H1 (cell line): ENCODE data around the gene NPTX1. TPM values are rescaled to one million over a fixed set of nuclear protein-coding genes. Genes with fewer than 3 reads are reported as not detected.

Experiments
- ASH2L ChIP-seq: fragments of 200-600, 300-600 bp; sonication (generic); IDR thresholded peaks from one replicate; pipeline ENCODE4 v1.7.1; 2017; ENCODE audit warnings: low read length
- CEBPB ChIP-seq: IDR thresholded peaks from 2 replicates; pipeline ENCODE4 v1.6.1; 2012; ENCODE audit warnings: low read depth, low read length
- CHD2 ChIP-seq: IDR thresholded peaks from 2 replicates; pipeline ENCODE4 v1.6.1; 2012; ENCODE audit warnings: low read length, improper control_type of control experiment
- CHD7 ChIP-seq: fragments of 300-600 bp; sonication (generic); IDR thresholded peaks from 2 replicates; pipeline ENCODE4 v1.7.1; 2012; ENCODE audit warnings: low read length, moderate library complexity, mild to moderate bottlenecking, inconsistent platforms; ENCODE audit not compliant: insufficient replicate concordance
- MAX ChIP-seq: IDR thresholded peaks from 2 replicates; pipeline ENCODE4 v1.6.1; 2012; ENCODE audit warnings: inconsistent platforms
- SAP30 ChIP-seq: fragments of 300-600 bp; sonication (generic); IDR thresholded peaks from 2 replicates; pipeline ENCODE4 v1.7.1; 2012; ENCODE audit warnings: low read length, moderate library complexity, mild to moderate bottlenecking, inconsistent platforms; ENCODE audit not compliant: insufficient read depth, insufficient replicate concordance
- SP4 ChIP-seq: IDR thresholded peaks from 2 replicates; pipeline ENCODE4 v1.6.1; 2012; ENCODE audit warnings: low read length, inconsistent platforms
- USF2 ChIP-seq: IDR thresholded peaks from 2 replicates; pipeline ENCODE4 v1.6.1; 2011; ENCODE audit warnings: low read length, improper control_type of control experiment
- polyA plus RNA-seq, 7 experiments: library from polyadenylated mRNA; depleted of rRNA in 3 of 7; stranded (reverse) in 5 of 7; unstranded in 2 of 7; fragments of >200 nt in 5 of 7; fragments of 200-250 nt in 2 of 7; gene quantifications; 1 replicate in 5 of 7; 2 replicates in 1 of 7; 4 replicates in 1 of 7; pipeline versions ENCODE4 v1.2.1 to v1.2.3, GENCODE V29; 2011 to 2013; ENCODE audit warnings: missing spikeins in 2 of 7, mixed read lengths in 2 of 7
- total RNA-seq: library from RNA; stranded (reverse); fragmentation: NEBNext Ultra II Directional; extraction: Animal tissue kit (Norgen Biotek cat#: 25700); gene quantifications from 2 replicates; pipeline ENCODE4 v1.2.1, GENCODE V29; 2021

NPTX1 gene
- total and polyA plus RNA-seq, 2 of the 8 experiments (the other 6 are each of a cell fraction or from before 2014, with no cell fraction given): 12.0 to 17.9 TPM

- TF ChIP-seq CHD7 (no peak), SAP30 (no peak), CEBPB (no peak), MAX (no peak), CHD2 (no peak), ASH2L (no peak), USF2 (no peak), SP4 (no peak)
Observed at GRCh38 chr17:80432350-80432955, 44.0 kb downstream of the NPTX1 start (continued).
